Ectodermal cell (in vitro differentiated cells): ENCODE data around the gene CDK18.

Source experiments
- H3K27ac ChIP-seq: 2 replicates; pipeline ENCODE4 v1.7.0; 2013; ENCODE audit warnings: mild to moderate bottlenecking, low read depth, low read length; ENCODE audit not compliant: insufficient read depth, poor library complexity, severe bottlenecking
- H3K27me3 ChIP-seq: 2 replicates; pipeline ENCODE4 v1.7.0; 2013; ENCODE audit warnings: mild to moderate bottlenecking, low read length; ENCODE audit not compliant: insufficient read depth, control insufficient read depth, poor library complexity, severe bottlenecking
- H3K36me3 ChIP-seq: one replicate; pipeline ENCODE4 v1.7.0; 2013; ENCODE audit warnings: low read length; ENCODE audit not compliant: control insufficient read depth, insufficient read depth
- H3K4me1 ChIP-seq: one replicate; pipeline ENCODE4 v1.7.0; 2013; ENCODE audit warnings: low read length; ENCODE audit not compliant: control insufficient read depth, insufficient read depth
- H3K4me3 ChIP-seq: 2 replicates; pipeline ENCODE4 v1.7.0; 2013; ENCODE audit warnings: low read depth, low read length, control low read depth; ENCODE audit not compliant: insufficient read depth
- H3K9me3 ChIP-seq: 2 replicates; pipeline ENCODE4 v1.7.0; 2013; ENCODE audit warnings: mild to moderate bottlenecking, low read length, moderate library complexity; ENCODE audit not compliant: control insufficient read depth
- WGBS, 2 experiments: methylation state at CpG; one replicate each; pipeline ENCODE4 v1.1.7; 2013; ENCODE audit warnings: missing lambda C conversion rate in 2 of 2; 5-methylcytosine and 5-hydroxymethylcytosine counted together

CDK18 gene

DNA sequence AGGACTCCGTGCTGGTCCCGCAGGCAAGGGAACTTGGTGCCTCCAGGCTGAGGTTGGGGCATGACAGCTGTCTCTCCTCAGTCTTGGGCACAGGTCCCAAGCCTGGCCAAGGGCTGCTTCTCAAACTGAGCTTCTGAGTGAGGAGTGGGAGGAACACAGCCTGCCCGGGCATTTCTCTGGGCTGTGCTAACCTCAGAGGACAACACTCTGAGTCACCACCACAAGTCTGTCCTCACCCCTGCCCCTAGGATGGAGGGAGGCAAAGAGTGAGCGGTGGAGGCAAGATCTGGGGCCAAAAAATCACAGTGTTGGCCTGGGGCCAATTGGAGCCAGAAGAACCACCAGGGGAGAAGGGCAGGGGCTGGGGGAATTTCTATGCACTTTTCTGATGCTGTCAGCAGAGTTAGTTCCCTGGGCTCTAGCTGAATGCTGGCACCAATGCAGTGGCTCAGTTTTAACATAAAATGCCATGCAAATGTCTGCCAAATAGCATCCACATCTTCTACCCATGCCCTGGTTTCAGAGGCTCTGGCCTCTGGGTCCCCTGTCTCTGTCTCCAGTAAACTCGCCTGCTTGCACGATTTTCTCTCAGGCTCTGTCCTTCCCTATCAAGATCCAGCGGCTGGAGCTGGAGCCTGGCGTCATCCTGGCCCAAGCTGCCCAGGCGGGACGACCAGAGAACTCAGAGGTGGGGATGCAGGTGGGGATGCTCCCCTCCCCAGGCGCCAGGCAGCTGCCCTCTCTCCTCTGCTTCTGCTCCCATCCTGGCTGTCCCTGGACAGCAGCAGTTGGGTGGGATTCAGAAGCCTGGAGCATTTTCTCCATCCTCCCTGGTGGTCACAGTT, 11.0 kb upstream of the CDK18 start:
- Histone ChIP-seq H3K36me3 (no peaks in the 10 kb centered on the region), H3K4me1 (peaks cover 4% of the 10 kb centered on the region), H3K27me3 (no peaks in the 10 kb centered on the region), H3K9me3 (no peaks in the 10 kb centered on the region), H3K27ac (no peak overlapping the region), H3K4me3 (no peak overlapping the region)
- 74 to 77% methylated on average over 11 of the region's 11 CpGs for WGBS, 2 experiments

DNA sequence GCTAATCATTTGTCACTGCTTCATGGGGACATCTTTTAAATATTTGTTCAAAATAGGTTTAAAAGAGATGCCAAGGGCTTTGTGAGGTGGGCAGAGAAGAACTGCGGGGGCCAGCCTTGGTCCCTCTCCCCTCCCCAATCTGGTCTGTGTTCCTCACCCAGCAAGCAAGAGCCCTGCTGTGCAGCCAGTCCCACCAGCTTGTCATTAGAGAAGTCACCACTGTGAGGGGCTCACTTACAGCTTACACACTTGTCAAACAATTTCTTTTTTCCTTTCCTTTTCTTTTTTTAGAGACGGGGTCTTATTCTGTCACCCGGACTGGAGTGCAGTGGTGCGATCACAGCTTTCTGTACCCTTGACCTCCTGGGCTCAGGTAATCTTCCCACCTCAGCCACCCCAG, 10.4 kb upstream of the CDK18 start:
- H3K27ac ChIP-seq: no peak overlapping the region
- peaks cover 4% of the 10 kb centered on the region for H3K4me1 ChIP-seq
- WGBS, 2 experiments: 82 to 84% methylated on average over 4 of the region's 4 CpGs
- no peak overlapping the region for H3K4me3 ChIP-seq
- no peaks in the 10 kb centered on the region for H3K9me3 ChIP-seq
- no peaks in the 10 kb centered on the region for H3K27me3 ChIP-seq
- no peaks in the 10 kb centered on the region for H3K36me3 ChIP-seq

DNA sequence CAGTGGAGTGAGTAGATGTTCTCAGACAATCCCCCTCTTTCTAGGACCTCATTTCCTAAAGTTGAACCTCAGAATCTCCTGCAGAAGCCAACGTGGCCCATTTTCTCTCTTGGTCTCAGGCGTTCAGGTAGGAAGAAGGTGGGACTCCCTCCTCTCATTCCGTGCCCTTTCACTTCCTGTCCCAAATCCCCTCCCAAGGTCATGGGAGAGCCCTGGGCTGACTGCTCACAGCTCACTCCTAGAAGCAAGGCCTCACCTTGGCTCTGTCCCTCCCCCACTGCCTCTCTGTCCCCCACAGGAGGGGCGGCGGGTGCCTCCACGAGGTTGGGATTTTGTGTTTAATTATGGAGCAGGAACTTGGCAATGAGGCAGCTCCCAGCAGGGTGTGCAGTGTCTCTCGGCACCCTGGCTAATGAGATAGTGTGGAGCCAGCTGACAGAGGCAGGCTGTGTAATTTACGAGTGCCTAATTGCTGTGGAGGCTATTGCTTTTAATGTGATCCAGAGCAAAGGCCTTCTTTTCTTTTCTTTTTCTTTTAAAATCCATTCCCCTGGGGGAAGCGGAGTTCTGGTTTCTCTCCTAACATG, 9.1 kb upstream of the CDK18 start:
- 48 to 51% methylated on average over 9 of the region's 9 CpGs for WGBS, 2 experiments

DNA sequence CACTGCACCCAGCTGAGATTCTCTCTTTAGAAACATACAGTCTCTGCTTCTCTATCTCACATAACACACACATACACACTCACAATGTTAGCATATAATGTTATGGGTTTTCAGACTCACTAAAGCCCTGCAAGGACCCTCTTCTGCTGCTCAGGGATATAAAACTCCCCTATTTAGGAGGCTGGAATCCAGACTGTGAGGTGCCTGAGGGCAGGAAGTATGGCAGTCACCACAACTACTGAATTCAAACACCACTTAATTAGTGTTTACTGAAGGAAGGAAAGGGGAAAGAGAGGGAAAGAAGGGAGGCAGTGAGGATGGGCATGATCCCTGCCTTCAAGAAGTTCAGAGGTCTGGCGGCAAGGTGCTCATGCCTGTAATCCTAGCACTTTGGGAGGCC, 7.8 kb upstream of the CDK18 start:
- Histone ChIP-seq H3K4me1 (peaks cover 14% of the 10 kb centered on the region), H3K9me3 (no peaks in the 10 kb centered on the region), H3K4me3 (no peak overlapping the region), H3K36me3 (no peaks in the 10 kb centered on the region), H3K27ac (no peak overlapping the region), H3K27me3 (no peaks in the 10 kb centered on the region)
- 94 to 100% methylated on average over 1 of the region's 1 CpG for WGBS, 2 experiments

More for the DNA sequence above, 9.1 kb upstream of the CDK18 start:
- no peak overlapping the region for H3K27ac ChIP-seq
- H3K4me1 ChIP-seq: peaks cover 5% of the 10 kb centered on the region
- H3K4me3 ChIP-seq: no peak overlapping the region
- no peaks in the 10 kb centered on the region for H3K36me3 ChIP-seq
- no peaks in the 10 kb centered on the region for H3K27me3 ChIP-seq
- H3K9me3 ChIP-seq: no peaks in the 10 kb centered on the region

DNA sequence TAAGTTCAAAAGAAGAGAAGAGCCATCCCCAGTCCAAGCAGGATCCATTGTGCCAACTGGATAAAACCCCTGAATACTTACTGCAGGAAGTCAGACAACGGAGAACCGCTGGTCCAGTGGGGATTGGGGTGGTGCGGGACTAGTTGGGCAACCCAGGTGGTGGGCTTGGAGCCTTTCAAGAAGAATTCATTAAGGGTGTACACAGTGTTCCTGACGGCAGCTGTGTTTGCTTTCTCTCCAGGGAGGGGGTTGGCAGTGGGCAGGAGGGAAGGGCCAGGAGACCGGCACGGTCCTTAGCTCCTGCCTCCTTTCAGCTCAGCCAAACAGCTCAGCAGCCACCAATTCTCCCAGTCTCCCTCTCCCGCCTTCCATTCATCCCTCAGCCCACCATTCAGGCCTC, 7.1 kb upstream of the CDK18 start:
- H3K27ac ChIP-seq: no peak overlapping the region
- no peak overlapping the region for H3K4me3 ChIP-seq
- no peaks in the 10 kb centered on the region for H3K9me3 ChIP-seq
- H3K27me3 ChIP-seq: no peaks in the 10 kb centered on the region
- peaks cover 14% of the 10 kb centered on the region for H3K4me1 ChIP-seq
- WGBS, 2 experiments: 87 to 91% methylated on average over 7 of the region's 7 CpGs
- H3K36me3 ChIP-seq: no peaks in the 10 kb centered on the region

DNA sequence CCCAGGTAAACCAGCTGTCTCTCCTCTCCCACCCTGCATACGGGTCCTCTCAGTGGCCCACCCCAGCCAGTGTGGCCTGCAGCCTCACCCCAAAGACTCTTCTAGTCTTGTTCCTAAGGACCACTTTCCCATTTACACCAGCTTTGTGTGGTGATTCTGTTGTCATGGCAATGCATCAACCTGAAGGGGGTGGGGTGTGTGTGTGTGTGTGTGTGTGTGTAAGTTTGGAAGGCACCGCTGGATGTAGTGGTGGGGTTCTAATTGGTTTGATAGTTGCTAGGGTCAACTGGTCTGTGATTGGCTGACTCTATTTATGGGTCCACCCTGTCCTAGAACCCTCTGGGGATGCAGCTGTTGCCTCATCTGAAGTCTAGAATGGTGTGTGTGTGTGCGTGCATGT, 4.7 kb upstream of the CDK18 start:
- no peaks in the 10 kb centered on the region for H3K9me3 ChIP-seq
- no peak overlapping the region for H3K4me3 ChIP-seq
- 78 to 81% methylated on average over 3 of the region's 3 CpGs for WGBS, 2 experiments
- H3K27me3 ChIP-seq: no peaks in the 10 kb centered on the region
- H3K36me3 ChIP-seq: no peaks in the 10 kb centered on the region
- H3K27ac ChIP-seq: no peak overlapping the region
- peaks cover 13% of the 10 kb centered on the region for H3K4me1 ChIP-seq

DNA sequence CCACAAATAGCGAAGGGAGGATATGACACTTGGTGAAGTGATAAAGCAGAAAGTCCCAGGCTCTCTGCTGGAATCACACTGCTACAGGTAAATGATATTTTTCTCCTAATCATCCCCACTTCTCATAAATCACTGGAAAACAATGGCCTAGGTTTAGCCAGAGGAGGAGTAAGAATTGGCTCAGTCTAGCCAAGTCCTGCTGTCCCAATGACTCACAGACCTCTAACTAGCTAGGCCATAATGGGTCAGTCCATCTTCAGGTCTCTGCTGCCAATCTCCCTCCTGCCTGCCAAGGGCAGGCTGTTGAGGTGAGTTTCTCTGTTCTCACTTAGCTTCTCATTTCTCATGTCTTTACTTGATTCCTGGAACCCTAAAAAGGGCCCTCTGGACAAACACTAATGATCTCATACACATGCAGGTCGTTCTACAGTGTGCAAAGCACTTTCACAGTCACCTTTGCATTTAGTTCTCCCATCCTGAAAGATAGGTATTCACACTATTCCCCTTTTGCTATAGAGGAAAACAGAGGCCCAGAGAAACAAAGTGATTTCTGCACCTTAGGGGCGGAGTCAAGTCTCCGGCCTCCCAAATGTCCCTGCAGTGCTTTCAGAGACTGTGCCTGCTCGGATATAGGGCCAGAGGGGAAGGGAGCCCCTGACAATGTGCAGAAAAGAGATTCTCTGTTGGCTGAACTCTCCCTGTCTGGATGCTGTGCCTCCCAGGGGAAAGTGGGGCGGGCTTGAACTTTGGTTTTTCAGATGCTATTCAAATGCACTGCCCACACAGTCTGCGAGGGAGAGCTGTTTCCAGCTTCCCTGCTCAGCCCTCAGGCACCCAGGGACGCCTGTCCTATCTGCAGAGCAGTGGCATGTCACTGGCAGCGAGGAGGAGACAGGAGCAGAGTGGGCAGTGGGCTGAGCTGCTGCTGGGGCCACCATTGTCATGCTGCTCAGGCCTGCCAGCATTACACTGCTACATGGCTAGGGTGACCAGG, 3.9 kb upstream of the CDK18 start:
- no peak overlapping the region for H3K27ac ChIP-seq
- no peaks in the 10 kb centered on the region for H3K27me3 ChIP-seq
- H3K9me3 ChIP-seq: no peaks in the 10 kb centered on the region
- H3K4me3 ChIP-seq: no peak overlapping the region
- H3K36me3 ChIP-seq: no peaks in the 10 kb centered on the region
- peaks cover 18% of the 10 kb centered on the region for H3K4me1 ChIP-seq
- WGBS, 2 experiments: 34 to 40% methylated on average over 9 of the region's 9 CpGs

DNA sequence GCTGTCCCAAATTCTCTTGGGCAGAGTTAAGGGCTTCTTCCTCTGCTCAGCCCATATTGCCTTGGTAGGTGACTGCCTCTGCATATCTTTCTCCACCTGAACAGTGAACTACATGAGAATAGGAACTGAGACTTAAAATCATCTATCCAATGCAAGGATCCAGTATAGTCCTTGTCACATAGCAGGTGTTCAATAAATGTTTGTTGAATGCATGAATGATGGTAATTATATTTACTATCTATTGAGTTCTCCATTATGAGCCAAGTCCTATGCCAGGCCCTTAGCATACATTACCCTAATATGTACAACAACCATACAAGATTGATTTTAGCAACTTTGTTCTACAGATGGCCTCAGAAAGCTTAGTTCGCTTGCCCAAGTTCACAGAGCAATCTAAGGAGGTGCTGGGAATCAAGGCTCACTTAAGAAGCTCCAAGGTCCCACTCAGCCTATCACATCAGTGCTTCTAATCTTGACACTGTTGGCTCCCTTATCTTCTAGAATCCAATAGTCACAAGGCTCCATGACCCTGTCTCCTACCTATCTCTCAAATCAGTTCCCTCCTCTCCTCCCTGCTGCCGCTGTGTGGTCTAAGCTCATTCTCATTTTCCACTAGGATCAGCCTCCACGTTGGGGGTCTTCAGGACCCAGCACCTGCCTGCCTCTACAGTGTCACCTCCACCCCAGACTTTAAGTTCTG, 2.2 kb upstream of the CDK18 start:
- H3K27ac ChIP-seq: no peak overlapping the region
- H3K4me3 ChIP-seq: no peak overlapping the region
- no peaks in the 10 kb centered on the region for H3K36me3 ChIP-seq
- no peaks in the 10 kb centered on the region for H3K9me3 ChIP-seq
- WGBS, 2 experiments: 84 to 87% methylated on average over 3 of the region's 3 CpGs
- H3K4me1 ChIP-seq: peaks cover 26% of the 10 kb centered on the region
- no peaks in the 10 kb centered on the region for H3K27me3 ChIP-seq

DNA sequence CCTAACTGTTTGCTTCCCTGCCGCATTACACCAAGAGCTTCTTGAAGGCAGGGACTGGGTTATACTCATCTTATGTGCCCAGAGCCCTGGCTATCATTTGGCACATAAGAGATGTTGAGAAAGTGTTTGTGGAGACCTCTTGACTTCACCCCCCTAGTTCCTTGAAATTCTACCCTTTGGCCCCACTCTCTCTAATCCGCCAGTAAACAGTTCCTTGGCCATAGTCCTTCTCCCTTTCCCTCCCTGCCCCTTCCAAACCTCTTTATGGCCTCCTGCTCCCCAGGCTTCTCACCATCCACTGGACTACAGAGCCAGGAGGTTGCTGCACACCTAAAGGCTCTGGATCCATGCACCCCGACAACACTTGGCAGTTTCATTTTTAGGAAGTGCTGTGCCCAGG, 1.5 kb upstream of the CDK18 start:
- Histone ChIP-seq H3K4me3 (no peak overlapping the region), H3K9me3 (no peaks in the 10 kb centered on the region), H3K36me3 (no peaks in the 10 kb centered on the region), H3K27me3 (no peaks in the 10 kb centered on the region), H3K27ac (no peak overlapping the region), H3K4me1 (peaks cover 30% of the 10 kb centered on the region)
- 74 to 84% methylated on average over 3 of the region's 3 CpGs for WGBS, 2 experiments
